ENCODE results near the gene DLK1. TPM values are rescaled to one million over a fixed set of nuclear protein-coding genes. Genes with fewer than 3 reads are reported as not detected.

The DLK1 gene
- not detected in 2 replicates for total RNA-seq (2014; rRNA removed; shearing (Covaris generic))
- not detected in 2 replicates for polyA plus RNA-seq (2016; fragmentation: Nextera tagmentation; extraction: Ambion mirVana)

GRCh38 chr14:100726550-100727085, at the start of gene DLK1:
DLK1 (plus strand) TSS chr14:100726892; CDS start chr14:100727069, 177 bp downstream.
- WGBS, 2 experiments (ENCODE audit: low coverage in 1 of 2, low lambda C conversion rate in 2 of 2, missing lambda C conversion rate in 2 of 2) = 12 to 20% methylated on average over 23 to 44 of the region's 77 CpGs
- Histone ChIP-seq H3K79me2 (ENCODE audit: insufficient read depth) (no peaks in the 10 kb centered on the region), H3K9ac (no peak within 1 kb of the TSS), H2AFZ (no peak within 1 kb of the TSS), H3K27me3 (replicated peaks; ENCODE audit: insufficient read depth) (peaks cover 65% of the 10 kb centered on the region), H3K27ac (no peak within 1 kb of the TSS), H3F3A (ENCODE audit: insufficient read depth) (no peaks in the 10 kb centered on the region), H3K36me3 (ENCODE audit: low read depth) (no peaks in the 10 kb centered on the region), H3K9me2 (ENCODE audit: insufficient read depth) (no peaks in the 10 kb centered on the region), H3K4me3 (no peak within 1 kb of the TSS), H3K4me2 (ENCODE audit: unreplicated experiment) (no peak within 1 kb of the TSS), H3K9me3 (ENCODE audit: low read depth) (no peaks in the 10 kb centered on the region), H4K20me1 (ENCODE audit: insufficient read depth) (no peaks in the 10 kb centered on the region), H3K4me1 (ENCODE audit: insufficient read depth) (no peaks in the 10 kb centered on the region)
- DNase-seq = no peak
- TF ChIP-seq EZH2 (IDR thresholded peaks at IDR 0.05; ENCODE audit: insufficient read depth, poor library complexity, severe bottlenecking) = no peak
- no peak for TF ChIP-seq EZH2phosphoT487 (IDR thresholded peaks at IDR 0.05; ENCODE audit: insufficient read depth, low read depth)
- in situ Hi-C loops (cut with MboI) = no loop called here

DNA sequence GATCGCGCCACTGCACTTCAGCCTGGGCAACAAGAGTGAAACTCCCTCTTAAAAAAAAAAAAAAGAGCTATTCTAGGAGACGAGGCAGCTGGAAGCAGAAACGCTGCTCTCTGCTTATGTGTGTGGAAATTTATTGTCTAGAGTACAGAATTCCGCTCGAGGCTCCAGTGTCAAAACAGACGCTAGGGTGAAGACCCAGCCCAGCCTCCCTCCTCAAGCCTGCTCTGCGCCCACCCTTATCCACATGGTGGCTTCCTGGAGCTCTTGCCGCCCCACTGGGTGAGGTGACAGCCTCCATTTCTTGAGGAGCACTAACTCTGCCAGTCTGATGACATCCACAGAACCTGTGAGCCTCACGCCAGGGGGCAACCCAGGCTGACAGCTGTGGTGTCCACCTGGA, 49.5 kb upstream of the DLK1 start:
- Histone ChIP-seq H3K9ac (no peak overlapping the region), H3K4me3 (no peak overlapping the region)

DNA sequence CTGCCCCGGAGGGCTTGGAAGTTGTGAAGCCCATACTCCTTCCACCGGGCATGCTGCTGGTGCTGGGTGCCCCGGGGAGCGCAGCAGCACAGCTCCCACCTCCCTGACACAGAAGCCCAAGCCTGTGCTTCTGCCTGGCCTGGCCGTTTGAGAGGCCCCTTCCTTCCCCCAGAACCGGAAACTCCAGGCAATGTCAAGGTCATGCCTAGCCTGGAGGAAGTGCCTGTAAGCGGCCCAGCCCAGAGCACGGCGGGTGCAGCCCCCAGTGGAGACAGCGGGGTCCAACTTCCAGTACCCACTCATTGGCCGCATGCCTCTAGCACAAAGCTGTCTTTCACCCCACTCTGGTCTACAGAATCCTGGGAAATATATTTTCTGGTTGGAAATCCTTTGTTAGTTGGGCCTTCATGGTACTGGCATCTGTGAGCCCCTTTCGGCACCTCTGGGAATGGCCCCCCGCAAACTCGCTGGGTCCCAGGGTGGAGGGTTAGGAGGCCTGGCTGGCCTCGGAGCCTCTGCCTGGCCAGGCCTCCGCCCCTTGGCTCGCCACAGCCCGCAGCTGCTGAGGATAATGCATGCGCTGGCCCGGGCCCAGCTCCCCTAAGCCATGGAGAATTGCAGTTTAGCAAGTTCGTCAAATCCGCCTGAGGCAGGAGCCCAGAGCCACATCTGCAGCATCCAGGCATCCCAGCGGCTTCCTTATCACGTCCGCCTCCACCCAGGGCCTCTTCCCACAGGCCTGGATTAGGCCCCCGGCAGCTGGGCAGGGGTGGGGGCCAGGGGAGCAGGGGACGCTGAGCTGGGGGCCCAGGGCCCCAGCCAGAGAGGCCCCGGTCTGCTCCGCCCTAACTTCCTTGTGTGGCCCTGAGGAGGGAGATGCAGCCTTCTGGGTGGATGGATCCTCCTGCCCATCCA, 48.9 kb upstream of the DLK1 start:
- DNase-seq = no peak

More for the DNA sequence above, 49.5 kb upstream of the DLK1 start:
- no peaks in the 10 kb centered on the region for H4K20me1 ChIP-seq (ENCODE audit: insufficient read depth)
- no peak overlapping the region for H2AFZ ChIP-seq
- TF ChIP-seq EZH2phosphoT487 (IDR thresholded peaks at IDR 0.05; ENCODE audit: insufficient read depth, low read depth) = no peak
- H3K9me3 ChIP-seq (ENCODE audit: low read depth) = no peaks in the 10 kb centered on the region
- H3K27ac ChIP-seq = no peak overlapping the region
- no peaks in the 10 kb centered on the region for H3K9me2 ChIP-seq (ENCODE audit: insufficient read depth)
- H3K4me1 ChIP-seq (ENCODE audit: insufficient read depth) = 0 out of 2 replicates have a peak, but pooled peaks cover 6% of the 10 kb centered on the region
- in situ Hi-C loops (cut with MboI) = no loop called here
- no peaks in the 10 kb centered on the region for H3K79me2 ChIP-seq (ENCODE audit: insufficient read depth)
- no peaks in the 10 kb centered on the region for H3F3A ChIP-seq (ENCODE audit: insufficient read depth)
- H3K36me3 ChIP-seq (ENCODE audit: low read depth) = no peaks in the 10 kb centered on the region
- no peak for DNase-seq
- H3K27me3 ChIP-seq (replicated peaks; ENCODE audit: insufficient read depth) = peaks cover 34% of the 10 kb centered on the region
- 55 to 57% methylated on average over 10 of the region's 10 CpGs for WGBS, 2 experiments (ENCODE audit: low coverage in 1 of 2, low lambda C conversion rate in 2 of 2, missing lambda C conversion rate in 2 of 2)
- no peak overlapping the region for H3K4me2 ChIP-seq (ENCODE audit: unreplicated experiment)

GRCh38 chr14:100678469-100678828, 48.2 kb upstream of the DLK1 start:
- H3K4me3 ChIP-seq = no peak overlapping the region
- TF ChIP-seq EZH2phosphoT487 (IDR thresholded peaks at IDR 0.05; ENCODE audit: insufficient read depth, low read depth) (no peak), EZH2 (IDR thresholded peaks at IDR 0.05; ENCODE audit: insufficient read depth, poor library complexity, severe bottlenecking) (no peak)
- no peaks in the 10 kb centered on the region for H3K79me2 ChIP-seq (ENCODE audit: insufficient read depth)
- peaks cover 34% of the 10 kb centered on the region for H3K27me3 ChIP-seq (replicated peaks; ENCODE audit: insufficient read depth)
- no peaks in the 10 kb centered on the region for H4K20me1 ChIP-seq (ENCODE audit: insufficient read depth)
- H3K27ac ChIP-seq = no peak overlapping the region
- H3K9me2 ChIP-seq (ENCODE audit: insufficient read depth) = no peaks in the 10 kb centered on the region
- no peaks in the 10 kb centered on the region for H3K36me3 ChIP-seq (ENCODE audit: low read depth)
- H3K9me3 ChIP-seq (ENCODE audit: low read depth) = no peaks in the 10 kb centered on the region
- no peak for DNase-seq
- no peak overlapping the region for H2AFZ ChIP-seq
- in situ Hi-C loops (cut with MboI) = no loop called here
- 0 out of 2 replicates have a peak, but pooled peaks cover 6% of the 10 kb centered on the region for H3K4me1 ChIP-seq (ENCODE audit: insufficient read depth)
- H3K9ac ChIP-seq = no peak overlapping the region
- 70 to 82% methylated on average over 7 of the region's 7 CpGs for WGBS, 2 experiments (ENCODE audit: low coverage in 1 of 2, low lambda C conversion rate in 2 of 2, missing lambda C conversion rate in 2 of 2)
- H3K4me2 ChIP-seq (ENCODE audit: unreplicated experiment) = no peak overlapping the region
- no peaks in the 10 kb centered on the region for H3F3A ChIP-seq (ENCODE audit: insufficient read depth)

More for the DNA sequence above, 48.9 kb upstream of the DLK1 start:
- Histone ChIP-seq H3K9me2 (ENCODE audit: insufficient read depth) (no peaks in the 10 kb centered on the region), H4K20me1 (ENCODE audit: insufficient read depth) (no peaks in the 10 kb centered on the region), H3K36me3 (ENCODE audit: low read depth) (no peaks in the 10 kb centered on the region), H2AFZ (no peak overlapping the region), H3K27ac (no peak overlapping the region), H3K79me2 (ENCODE audit: insufficient read depth) (no peaks in the 10 kb centered on the region), H3K4me2 (ENCODE audit: unreplicated experiment) (no peak overlapping the region), H3K9ac (no peak overlapping the region), H3F3A (ENCODE audit: insufficient read depth) (no peaks in the 10 kb centered on the region), H3K4me3 (no peak overlapping the region), H3K9me3 (ENCODE audit: low read depth) (no peaks in the 10 kb centered on the region), H3K4me1 (ENCODE audit: insufficient read depth) (0 out of 2 replicates have a peak, but pooled peaks cover 6% of the 10 kb centered on the region), H3K27me3 (replicated peaks; ENCODE audit: insufficient read depth) (peaks cover 34% of the 10 kb centered on the region)
- in situ Hi-C loops (cut with MboI) = no loop called here
- TF ChIP-seq EZH2phosphoT487 (IDR thresholded peaks at IDR 0.05; ENCODE audit: insufficient read depth, low read depth) = no peak
- TF ChIP-seq EZH2 (IDR thresholded peaks at IDR 0.05; ENCODE audit: insufficient read depth, poor library complexity, severe bottlenecking) = no peak
- WGBS, 2 experiments (ENCODE audit: low coverage in 1 of 2, low lambda C conversion rate in 2 of 2, missing lambda C conversion rate in 2 of 2) = 51 to 53% methylated on average over 27 to 28 of the region's 29 CpGs

Data from GM23248 (cell line).